Stimulated activated CD4-positive, alpha-beta T cell treated with anti-CD3 and anti-CD28 coated beads, Interleukin-4, amount 100 ng/mL, for 1 hour (primary cell): ENCODE measurements around the gene ZSCAN32.
A peak's percentile ranks its signal among the peaks of the same experiment; 100 is the strongest.

ENCODE experiments used
- DNase-seq: peaks from one replicate; pipeline ENCODE4 v3.0.0-alpha.2; 2020

Gene ZSCAN32

DNA sequence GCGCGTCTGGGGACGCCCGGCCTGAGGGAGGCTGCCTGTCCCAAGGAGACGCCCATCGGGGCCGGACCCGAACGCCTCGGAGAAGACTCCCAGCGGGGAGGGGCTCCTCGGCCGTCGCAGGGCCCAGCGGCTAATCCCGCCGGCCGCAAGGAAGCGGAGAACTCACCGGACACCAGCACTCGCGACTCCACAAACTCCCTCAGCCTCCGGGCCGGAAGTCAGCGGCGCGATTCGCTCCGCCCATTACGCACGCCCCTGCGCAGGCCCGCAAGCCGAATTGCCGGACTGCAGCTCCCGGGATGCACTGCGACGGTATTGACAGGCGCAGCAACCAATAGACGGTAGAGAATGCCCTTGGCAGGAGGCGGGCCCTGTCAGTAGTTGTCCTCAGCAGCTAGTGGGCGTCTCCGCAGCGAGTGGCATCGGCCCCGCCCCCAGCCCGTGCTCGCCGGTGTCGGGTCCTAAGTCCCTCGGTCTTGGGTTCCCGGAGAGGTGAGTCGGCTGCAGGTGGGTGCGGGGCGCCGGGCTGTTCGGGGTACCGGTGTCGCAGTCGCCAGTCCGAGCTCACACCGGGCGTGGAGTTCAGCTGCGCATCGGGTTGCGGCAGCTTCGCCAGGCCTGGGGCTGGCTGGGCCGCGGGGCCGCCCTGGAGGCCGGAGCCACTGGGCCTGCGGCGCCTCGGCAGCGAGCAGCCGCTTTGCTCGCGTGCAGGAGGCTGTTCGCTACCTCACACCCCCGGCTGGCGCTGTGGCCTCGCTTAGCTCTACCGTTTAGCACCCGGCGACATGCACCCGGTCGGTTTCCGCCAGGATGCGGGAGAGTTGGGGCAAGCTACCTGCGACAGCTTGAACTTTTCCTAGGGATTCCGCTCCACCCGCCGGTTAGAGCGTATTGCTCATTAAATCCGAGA is at the start of gene ZSCAN32, which contains the start of gene ZNF174:
Gene ZSCAN32 (minus strand): TSS at position 226 of the 910 bp plus-strand sequence. CDS start 3,447 bp downstream, outside the sequence.
Gene ZNF174 (plus strand): TSS at position 437 of the 910 bp plus-strand sequence. CDS start 790 bp downstream, outside the sequence.
- DNase-seq, result peak; percentile 97

GRCh38 chr16:3444032-3444388 is 43.2 kb upstream of the ZSCAN32 start:
- DNase-seq, result peak; percentile 22

DNA sequence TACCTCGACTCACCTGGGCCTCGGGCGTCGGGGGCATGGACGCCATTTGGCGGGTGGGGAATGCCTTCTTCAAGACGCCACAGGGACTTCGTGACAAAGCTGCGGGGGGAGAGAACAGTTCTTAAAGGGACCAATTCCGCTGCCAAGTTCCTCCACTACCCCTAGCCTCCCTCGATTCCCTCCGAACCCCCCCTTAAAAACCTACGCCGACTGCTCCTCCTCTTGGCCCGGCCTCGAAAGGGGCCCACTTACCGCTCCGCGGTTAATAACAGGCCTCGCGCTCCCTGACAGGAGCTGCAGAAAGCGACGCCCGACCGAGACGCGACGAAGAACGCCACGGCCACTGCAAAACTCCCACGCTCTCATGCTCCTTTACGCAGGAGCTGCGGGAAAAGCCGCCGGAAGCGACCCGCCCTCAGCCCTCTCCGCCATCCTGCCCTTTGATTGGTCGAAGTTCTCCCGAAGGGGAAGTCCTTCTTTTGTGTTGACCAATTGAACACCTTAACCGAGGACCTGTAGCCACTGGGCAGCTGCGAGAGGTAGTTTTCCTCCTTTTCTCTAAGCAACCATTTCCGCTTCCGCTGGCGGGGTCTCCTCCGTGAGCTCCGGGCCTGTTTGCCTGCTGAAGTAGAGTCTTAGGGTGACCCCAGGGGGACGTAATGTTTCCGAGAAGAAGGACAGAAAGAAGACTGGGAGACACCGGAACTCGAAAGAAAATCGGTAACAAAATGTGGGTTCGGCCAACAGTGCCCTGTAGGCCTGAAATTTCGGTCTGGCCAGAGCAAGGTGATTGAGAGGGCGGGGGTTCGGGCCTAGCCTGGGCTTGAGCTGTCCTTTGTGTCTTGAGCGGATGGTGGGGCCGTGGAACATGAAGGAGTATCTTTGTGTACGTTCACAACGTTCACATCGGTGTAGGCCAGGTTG is 42.6 kb upstream of the ZSCAN32 start, which contains the start of the genes NAA60 and ZNF597:
Gene NAA60 (plus strand): TSS at position 573 of the 924 bp plus-strand sequence. CDS start 32,548 bp downstream, outside the sequence.
Gene ZNF597 (minus strand): TSS at position 397 of the 924 bp plus-strand sequence. CDS start 351 bp downstream, at position 46.
- peak; percentile 72 for DNase-seq

- no peak for DNase-seq
These were observed 38.8 kb upstream of the ZSCAN32 start for GRCh38 chr16:3439637-3440036.

- DNase-seq, result no peak
These were observed 33.6 kb upstream of the ZSCAN32 start for GRCh38 chr16:3434373-3434772.

GRCh38 chr16:3431779-3432219 is 31.0 kb upstream of the ZSCAN32 start:
- peak; percentile 65 for DNase-seq

DNA sequence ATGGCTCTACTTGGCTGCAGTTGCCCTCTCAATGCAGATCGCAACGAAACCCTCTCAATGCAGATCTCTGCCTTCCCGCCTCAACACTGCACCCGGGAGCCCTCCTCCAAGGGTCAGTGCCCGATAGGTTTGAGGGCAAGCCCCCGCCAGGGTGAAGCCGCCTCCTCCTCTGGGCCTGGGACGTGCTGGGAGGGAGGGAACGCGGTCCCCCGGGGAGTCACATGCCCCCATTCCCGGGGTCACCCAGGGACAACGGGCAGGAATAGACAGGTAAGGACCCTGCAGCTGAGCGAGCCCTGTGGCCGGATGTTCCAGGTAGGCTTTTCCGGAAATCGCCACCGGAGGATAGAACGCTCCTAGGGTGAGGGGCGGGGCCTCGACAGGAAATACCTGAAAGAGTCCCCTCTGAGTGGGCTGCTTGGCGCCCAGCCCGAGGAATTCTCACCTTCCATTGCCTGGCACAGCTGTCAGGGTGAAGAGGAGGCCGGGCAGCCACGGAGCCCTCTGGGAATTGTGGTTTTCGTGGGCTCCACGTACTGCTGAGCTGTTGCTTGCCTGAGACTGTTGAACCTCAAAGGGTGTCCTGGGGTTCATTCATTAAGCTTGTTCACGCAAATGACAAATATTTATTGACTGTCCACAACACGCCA is 13.1 kb upstream of the ZSCAN32 start:
- DNase-seq, result no peak

DNA sequence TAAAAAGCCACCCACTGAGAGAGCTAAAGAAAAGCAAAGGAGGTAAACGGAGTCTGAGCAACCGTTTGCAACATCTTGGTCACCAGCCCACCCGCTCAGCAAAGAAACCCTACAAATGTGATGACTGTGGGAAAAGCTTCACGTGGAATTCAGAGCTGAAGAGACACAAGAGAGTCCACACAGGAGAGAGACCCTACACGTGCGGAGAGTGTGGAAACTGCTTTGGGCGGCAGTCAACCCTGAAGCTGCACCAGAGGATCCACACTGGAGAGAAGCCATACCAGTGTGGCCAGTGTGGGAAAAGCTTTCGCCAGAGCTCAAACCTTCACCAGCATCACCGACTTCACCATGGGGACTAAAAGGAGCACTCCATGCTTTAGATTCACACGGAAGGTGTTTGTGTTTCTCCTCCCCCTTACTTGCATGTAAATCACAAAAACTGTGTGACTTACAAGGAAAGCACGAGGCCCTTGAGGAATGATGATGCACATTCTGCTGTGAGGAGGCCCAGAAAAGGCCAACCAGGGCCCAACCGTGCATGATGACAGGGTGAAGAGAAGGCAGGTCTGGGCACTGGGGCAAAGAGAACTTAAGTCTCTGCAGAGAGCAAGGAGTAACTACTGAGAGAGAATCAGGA is 7.9 kb upstream of the ZSCAN32 start:
- no peak for DNase-seq

DNA sequence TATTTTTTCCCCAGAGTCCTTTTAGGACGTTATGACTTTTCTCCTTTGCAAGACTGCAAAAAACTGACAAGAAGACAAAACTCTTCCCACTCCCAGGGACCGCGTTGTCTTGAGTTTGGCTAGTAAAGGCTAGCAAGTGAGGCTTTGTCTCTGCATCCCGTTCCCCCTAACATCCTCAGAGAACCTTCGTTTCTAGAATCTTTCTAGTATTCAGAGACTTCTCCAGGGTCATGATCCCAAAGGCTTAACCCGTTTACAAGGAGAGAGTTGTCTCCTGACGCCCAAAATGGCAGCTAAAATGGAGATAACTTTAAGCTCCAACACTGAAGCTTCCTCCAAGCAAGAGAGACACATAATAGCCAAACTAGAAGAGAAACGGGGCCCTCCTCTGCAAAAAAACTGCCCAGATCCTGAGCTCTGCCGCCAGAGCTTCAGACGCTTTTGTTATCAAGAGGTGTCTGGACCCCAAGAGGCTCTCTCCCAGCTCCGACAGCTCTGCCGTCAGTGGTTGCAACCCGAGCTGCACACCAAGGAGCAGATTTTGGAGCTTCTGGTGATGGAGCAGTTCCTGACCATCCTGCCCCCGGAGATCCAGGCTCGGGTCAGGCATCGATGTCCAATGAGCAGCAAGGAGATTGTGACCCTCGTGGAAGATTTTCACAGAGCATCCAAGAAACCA is 1.1 kb upstream of the ZSCAN32 start:
- DNase-seq, result no peak

- DNase-seq, result no peak
These were observed 392 bp downstream of the ZSCAN32 start for GRCh38 chr16:3400446-3400778.

DNA sequence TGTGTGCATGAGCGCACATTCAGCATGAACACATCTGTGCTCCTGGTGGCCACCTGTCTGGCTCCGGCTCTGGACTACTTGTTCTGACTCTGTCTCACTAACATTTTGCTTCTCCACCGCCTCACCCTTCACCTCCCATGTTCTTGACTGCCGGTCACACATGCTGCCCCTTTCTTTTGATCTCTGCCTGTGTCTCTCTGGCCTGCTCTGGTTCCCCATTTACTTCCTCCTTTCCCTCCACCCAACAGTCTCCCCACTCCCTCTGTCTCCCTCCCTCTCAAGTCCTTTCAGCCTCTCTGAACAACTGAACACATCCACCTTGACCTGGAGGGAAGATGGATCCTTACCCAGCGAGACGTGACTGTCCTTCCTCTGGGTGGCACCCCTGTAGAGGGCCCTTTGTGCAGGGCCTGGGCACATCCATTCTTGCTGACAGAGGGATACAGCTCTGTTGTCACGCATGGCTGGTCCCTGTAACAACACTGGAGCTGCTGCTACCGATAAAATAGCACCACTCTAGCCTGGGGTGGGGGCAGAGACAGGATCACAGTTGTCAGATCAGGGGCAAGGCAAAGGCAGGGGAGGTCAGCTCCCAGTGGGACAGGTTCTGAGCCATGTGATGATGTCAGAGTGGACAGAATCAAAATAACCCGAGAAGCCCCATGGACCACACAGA is 11.0 kb downstream of the ZSCAN32 start:
- DNase-seq, result no peak

DNA sequence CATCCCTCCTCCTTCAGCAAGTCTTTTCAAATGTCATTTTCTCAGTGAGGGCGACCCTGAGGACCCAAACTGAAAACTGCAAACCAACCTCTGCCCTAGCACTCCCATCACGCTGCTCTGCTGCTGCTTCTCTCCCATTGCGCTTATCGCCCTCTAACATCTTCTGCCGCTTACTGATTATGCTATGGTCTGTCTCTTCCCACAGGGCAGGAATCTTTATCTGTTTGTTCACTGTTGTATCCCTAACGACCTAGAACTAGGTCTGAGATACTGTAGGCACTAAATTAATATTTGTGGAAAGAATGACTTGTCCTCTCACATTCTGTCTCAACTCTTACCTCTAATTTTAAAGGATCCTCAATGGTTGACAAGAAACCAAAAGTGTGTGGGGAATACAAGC is 12.5 kb downstream of the ZSCAN32 start:
- DNase-seq, result no peak

DNA sequence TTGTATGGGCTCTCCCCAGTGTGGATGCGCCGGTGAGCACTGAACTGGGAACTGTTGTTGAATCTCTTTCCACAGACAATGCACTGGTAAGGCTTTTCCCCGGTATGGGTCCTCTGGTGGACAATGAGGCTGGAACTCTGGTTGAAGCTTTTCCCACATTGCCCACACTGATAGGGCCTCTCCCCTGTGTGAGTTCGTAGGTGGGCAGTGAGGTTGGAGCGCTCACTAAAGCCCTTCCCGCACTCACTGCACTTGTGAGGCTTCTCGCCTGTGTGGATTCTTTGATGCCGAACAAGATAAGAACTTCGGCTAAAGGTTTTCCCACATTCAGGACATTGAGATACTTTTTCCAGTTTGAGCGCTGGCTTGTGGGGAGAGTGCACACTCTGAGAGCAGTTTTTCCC is 17.8 kb downstream of the ZSCAN32 start:
- no peak for DNase-seq

DNA sequence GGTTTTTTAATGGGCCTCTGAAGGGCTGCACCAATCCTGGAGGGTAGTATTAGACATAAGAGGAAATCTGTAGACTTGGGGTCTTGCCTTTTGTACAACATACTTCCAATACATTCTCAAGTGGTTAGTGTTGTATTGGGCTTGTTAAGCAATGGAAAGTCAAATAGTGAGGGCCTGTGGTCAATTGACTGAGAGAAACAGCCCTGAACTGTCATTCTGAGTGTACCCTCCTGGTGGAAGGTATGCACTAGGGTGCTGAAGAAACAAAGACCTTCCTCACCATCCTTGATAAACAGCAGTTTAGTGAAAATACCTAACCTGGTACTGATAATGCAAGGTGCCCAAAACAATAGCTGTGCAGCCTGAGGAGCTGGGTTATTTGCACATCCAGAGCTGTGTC is 22.9 kb downstream of the ZSCAN32 start:
- DNase-seq, result no peak

- DNase-seq, result no peak
These were observed 25.1 kb downstream of the ZSCAN32 start for GRCh38 chr16:3375680-3376079.

DNA sequence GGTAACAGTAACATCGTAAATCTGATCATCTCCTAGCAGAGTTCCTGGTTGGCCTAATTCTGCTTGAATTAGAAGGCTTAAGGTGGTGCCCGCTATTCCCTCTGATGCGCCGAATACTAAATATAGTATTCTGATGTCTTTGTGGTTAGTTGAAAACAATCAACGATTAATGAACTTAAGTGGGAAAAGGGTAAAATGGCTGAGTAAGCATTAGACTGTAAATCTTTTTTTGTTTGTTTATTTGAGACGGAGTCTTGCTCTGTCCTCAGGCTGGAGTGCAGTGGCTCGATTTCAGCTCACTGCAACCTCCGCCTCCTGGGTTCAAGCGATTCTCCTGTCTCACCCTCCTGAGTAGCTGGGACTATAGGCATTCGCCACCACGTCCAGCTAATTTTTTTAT is 31.7 kb downstream of the ZSCAN32 start:
- DNase-seq, result no peak

- DNase-seq, result peak; percentile 83
These were observed 35.9 kb downstream of the ZSCAN32 start for GRCh38 chr16:3364774-3365427.

DNA sequence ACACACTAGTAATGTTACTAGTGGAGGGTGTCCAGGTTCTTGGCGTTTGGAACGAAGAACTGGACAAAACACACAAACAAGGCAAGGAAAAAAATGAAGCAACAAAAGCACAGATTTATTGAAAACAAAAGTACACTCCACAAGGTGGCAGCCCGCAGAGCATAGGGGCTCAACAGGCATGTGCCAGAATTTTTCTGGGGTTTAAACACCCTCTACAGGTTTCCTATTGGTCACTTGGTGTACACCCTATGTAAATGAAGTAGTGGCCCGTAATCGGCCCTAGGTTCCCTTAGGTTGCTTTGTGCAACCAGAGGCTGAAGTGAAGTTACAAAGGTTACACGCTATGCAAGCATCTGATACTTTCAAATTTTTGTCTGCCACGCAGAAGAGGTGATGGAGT is 37.0 kb downstream of the ZSCAN32 start:
- DNase-seq, result no peak

- no peak for DNase-seq
These were observed 37.9 kb downstream of the ZSCAN32 start for GRCh38 chr16:3362931-3363330.

- DNase-seq, result no peak
These were observed 41.9 kb downstream of the ZSCAN32 start for GRCh38 chr16:3358871-3359270.
